HuH-7.5 (cell line): ENCODE data around the gene RBBP5.
"Not testable (repeated sequence)": the region's sequence is repeated elsewhere in the genome, so short reads cannot be mapped to it uniquely, and the experiment has no call there.

Experiments used
- DNase-seq: peaks from one replicate; pipeline ENCODE4 v3.0.0; 2011; ENCODE audit warnings: low spot score

The RBBP5 gene

GRCh38 chr1:205121660-205122488, at the start of gene RBBP5:
Gene RBBP5, minus strand, starts transcription at chr1:205121978. Its CDS starts 105 bp downstream, at chr1:205121873.
- DNase-seq, result peak; percentile 65

GRCh38 chr1:205171369-205171768, 49.6 kb upstream of the RBBP5 start:
- DNase-seq, result no peak

- no peak for DNase-seq
Measured at GRCh38 chr1:205170532-205171269, 48.9 kb upstream of the RBBP5 start.

- no peak for DNase-seq
Measured at GRCh38 chr1:205169248-205169647, 47.5 kb upstream of the RBBP5 start.

- DNase-seq, result no peak
Measured at GRCh38 chr1:205168291-205168690, 46.5 kb upstream of the RBBP5 start.

GRCh38 chr1:205162301-205162700, 40.5 kb upstream of the RBBP5 start:
- no peak for DNase-seq

GRCh38 chr1:205161076-205161475, 39.3 kb upstream of the RBBP5 start:
- DNase-seq, result no peak

GRCh38 chr1:205158048-205158616, 36.4 kb upstream of the RBBP5 start:
- DNase-seq, result no peak

GRCh38 chr1:205155665-205156377, 34.0 kb upstream of the RBBP5 start:
- not testable (repeated sequence) for DNase-seq

- no peak for DNase-seq
Measured at GRCh38 chr1:205152505-205152904, 30.7 kb upstream of the RBBP5 start.

- DNase-seq, result no peak
Measured at GRCh38 chr1:205150651-205151428, 29.1 kb upstream of the RBBP5 start.

- no peak for DNase-seq
Measured at GRCh38 chr1:205147191-205147835, 25.5 kb upstream of the RBBP5 start.

- DNase-seq, result no peak
Measured at GRCh38 chr1:205144751-205145150, 23.0 kb upstream of the RBBP5 start.

GRCh38 chr1:205144046-205144720, 22.4 kb upstream of the RBBP5 start:
- no peak for DNase-seq

- no peak for DNase-seq
Measured at GRCh38 chr1:205142102-205142469, 20.3 kb upstream of the RBBP5 start.

- DNase-seq, result peak; percentile 39
Measured at GRCh38 chr1:205141236-205142101, 19.7 kb upstream of the RBBP5 start.

GRCh38 chr1:205140113-205140512, 18.3 kb upstream of the RBBP5 start:
- no peak for DNase-seq

- DNase-seq, result no peak
Measured at GRCh38 chr1:205137901-205138300, 16.1 kb upstream of the RBBP5 start.

- no peak for DNase-seq
Measured at GRCh38 chr1:205133287-205133686, 11.5 kb upstream of the RBBP5 start.
